Neural cell (in vitro differentiated cells): ENCODE results near the gene AKT1S1. TPM values are rescaled to one million over a fixed set of nuclear protein-coding genes. Genes with fewer than 3 reads are reported as not detected.

Experiments used
- H2AFZ ChIP-seq: fragments of 200-600, 300-800 bp; sonication (generic), shearing (Covaris generic); 2 replicates; pipeline ENCODE4 v1.6.0; 2014; ENCODE audit warnings: low read depth, mild to moderate bottlenecking, antibody characterized with exemption, low read length, moderate library complexity
- H3F3A ChIP-seq: fragments of 200-600 bp; shearing (Covaris generic); 2 replicates; pipeline ENCODE4 v1.6.1; 2016; ENCODE audit warnings: mild to moderate bottlenecking, moderate library complexity, mixed read lengths, antibody characterized with exemption, low read length; ENCODE audit not compliant: insufficient read depth, poor library complexity, severe bottlenecking
- H3K27ac ChIP-seq: fragments of 200-600, 300-800 bp; sonication (generic), shearing (Covaris generic); 2 replicates; pipeline ENCODE4 v1.5.1; 2014; ENCODE audit warnings: mild to moderate bottlenecking, low read length, moderate library complexity
- H3K27me3 ChIP-seq: fragments of 300-800, 200-600 bp; sonication (generic), shearing (Covaris generic); 2 replicates; pipeline ENCODE4 v1.6.0; 2014; ENCODE audit warnings: mild to moderate bottlenecking, low read depth, low read length, moderate library complexity; ENCODE audit not compliant: insufficient read depth
- H3K36me3 ChIP-seq: fragments of 300-800, 200-600 bp; sonication (generic), shearing (Covaris generic); 2 replicates; pipeline ENCODE4 v1.5.1; 2014; ENCODE audit warnings: mild to moderate bottlenecking, antibody characterized with exemption, low read length, moderate library complexity; ENCODE audit not compliant: insufficient read depth
- H3K4me2 ChIP-seq: fragments of 300-800, 200-600 bp; sonication (generic), shearing (Covaris generic); 2 replicates; pipeline ENCODE4 v1.6.0; 2014; ENCODE audit warnings: mild to moderate bottlenecking, low read length
- H3K4me3 ChIP-seq: fragments of 300-800, 200-600 bp; sonication (generic), shearing (Covaris generic); 2 replicates; pipeline ENCODE4 v1.5.1; 2014; ENCODE audit warnings: mild to moderate bottlenecking, low read length, moderate library complexity
- H3K79me2 ChIP-seq: fragments of 200-600 bp; shearing (Covaris generic); replicated peaks from 2 replicates; pipeline ENCODE4 v1.6.0; 2014; ENCODE audit warnings: mild to moderate bottlenecking, low read length, moderate library complexity; ENCODE audit not compliant: insufficient read depth
- H3K9ac ChIP-seq: fragments of 300-800, 200-600 bp; sonication (generic), shearing (Covaris generic); 2 replicates; pipeline ENCODE4 v1.6.1; 2016; ENCODE audit warnings: mild to moderate bottlenecking, low read length, mixed read lengths
- H3K9me2 ChIP-seq: fragments of 200-600 bp; shearing (Covaris generic); 2 replicates; pipeline ENCODE4 v1.6.1; 2016; ENCODE audit warnings: mild to moderate bottlenecking, low read length, mixed read lengths; ENCODE audit not compliant: insufficient read depth
- H3K9me3 ChIP-seq: fragments of 200-600, 300-800 bp; sonication (generic), shearing (Covaris generic); 2 replicates; pipeline ENCODE4 v1.6.1; 2016; ENCODE audit warnings: mild to moderate bottlenecking, mixed run types, low read length, moderate library complexity, mixed read lengths
- H4K20me1 ChIP-seq: fragments of 200-600 bp; shearing (Covaris generic); 2 replicates; pipeline ENCODE4 v1.6.1; 2016; ENCODE audit warnings: mild to moderate bottlenecking, mixed run types; ENCODE audit not compliant: insufficient read depth
- EP300 ChIP-seq: fragments of 450-650 bp; conservative IDR thresholded peaks from 2 replicates; pipeline ENCODE4 v1.6.1; 2014; ENCODE audit warnings: antibody characterized with exemption, mild to moderate bottlenecking, moderate library complexity; ENCODE audit not compliant: poor library complexity, severe bottlenecking
- EZH2 ChIP-seq: fragments of 200-600, 300-800 bp; shearing (Covaris generic), sonication (generic); IDR thresholded peaks from 2 replicates; pipeline ENCODE4 v1.6.1; 2014; ENCODE audit warnings: antibody characterized with exemption, low read length, borderline replicate concordance, mild to moderate bottlenecking; ENCODE audit not compliant: insufficient read depth, poor library complexity, severe bottlenecking
- MXI1 ChIP-seq: fragments of 450-650 bp; conservative IDR thresholded peaks from 2 replicates; pipeline ENCODE4 v1.6.1; 2014; ENCODE audit warnings: antibody characterized with exemption, mild to moderate bottlenecking; ENCODE audit not compliant: poor library complexity, severe bottlenecking
- POLR2AphosphoS5 ChIP-seq: IDR thresholded peaks from 2 replicates; pipeline ENCODE4 v1.6.1; 2012
- RAD21 ChIP-seq: fragments of 450-650 bp; conservative IDR thresholded peaks from 2 replicates; pipeline ENCODE4 v1.6.1; 2014; ENCODE audit warnings: antibody characterized with exemption, mild to moderate bottlenecking, moderate library complexity
- SMC3 ChIP-seq: fragments of 450-650 bp; conservative IDR thresholded peaks from 2 replicates; pipeline ENCODE4 v1.6.1; 2014; ENCODE audit warnings: antibody characterized with exemption, mild to moderate bottlenecking, moderate library complexity; ENCODE audit not compliant: poor library complexity
- TAF1 ChIP-seq: IDR thresholded peaks from 2 replicates; pipeline ENCODE4 v1.6.1; 2012; ENCODE audit warnings: low read depth
- polyA plus RNA-seq: library from polyadenylated mRNA; depleted of rRNA; stranded (reverse); fragments of >200 nt; gene quantifications from 2 replicates; pipeline ENCODE4 v1.2.3, GENCODE V29; 2014
- TF ChIP-seq, protein P1 (sequence below): fragments of 450-650 bp; IDR thresholded peaks from 2 replicates; pipeline ENCODE4 v1.5.1; 2014; ENCODE audit warnings: antibody characterized with exemption, mild to moderate bottlenecking, moderate library complexity; ENCODE audit not compliant: poor library complexity, severe bottlenecking
- TF ChIP-seq, protein P2 (sequence below): IDR thresholded peaks from 2 replicates; pipeline ENCODE4 v1.6.1; 2012; ENCODE audit warnings: borderline replicate concordance

The AKT1S1 gene
- polyA plus RNA-seq, 1 donor from 2014 or later = 4.8 TPM

GRCh38 chr19:49873129-49873521 is 4.0 kb downstream of the AKT1S1 start:
- H2AFZ ChIP-seq = no peak overlapping the region
- H3K27me3 ChIP-seq = no peaks in the 10 kb centered on the region
- H3K4me2 ChIP-seq = no peak overlapping the region
- no peak overlapping the region for H3K9ac ChIP-seq
- TF ChIP-seq EP300 (no peak), POLR2AphosphoS5 (no peak), MXI1 (no peak), RAD21 (no peak), TAF1 (no peak), EZH2 (no peak), SMC3 (no peak)
- TF ChIP-seq, protein P1, sequence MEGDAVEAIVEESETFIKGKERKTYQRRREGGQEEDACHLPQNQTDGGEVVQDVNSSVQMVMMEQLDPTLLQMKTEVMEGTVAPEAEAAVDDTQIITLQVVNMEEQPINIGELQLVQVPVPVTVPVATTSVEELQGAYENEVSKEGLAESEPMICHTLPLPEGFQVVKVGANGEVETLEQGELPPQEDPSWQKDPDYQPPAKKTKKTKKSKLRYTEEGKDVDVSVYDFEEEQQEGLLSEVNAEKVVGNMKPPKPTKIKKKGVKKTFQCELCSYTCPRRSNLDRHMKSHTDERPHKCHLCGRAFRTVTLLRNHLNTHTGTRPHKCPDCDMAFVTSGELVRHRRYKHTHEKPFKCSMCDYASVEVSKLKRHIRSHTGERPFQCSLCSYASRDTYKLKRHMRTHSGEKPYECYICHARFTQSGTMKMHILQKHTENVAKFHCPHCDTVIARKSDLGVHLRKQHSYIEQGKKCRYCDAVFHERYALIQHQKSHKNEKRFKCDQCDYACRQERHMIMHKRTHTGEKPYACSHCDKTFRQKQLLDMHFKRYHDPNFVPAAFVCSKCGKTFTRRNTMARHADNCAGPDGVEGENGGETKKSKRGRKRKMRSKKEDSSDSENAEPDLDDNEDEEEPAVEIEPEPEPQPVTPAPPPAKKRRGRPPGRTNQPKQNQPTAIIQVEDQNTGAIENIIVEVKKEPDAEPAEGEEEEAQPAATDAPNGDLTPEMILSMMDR = no peak
- TF ChIP-seq, protein P2, sequence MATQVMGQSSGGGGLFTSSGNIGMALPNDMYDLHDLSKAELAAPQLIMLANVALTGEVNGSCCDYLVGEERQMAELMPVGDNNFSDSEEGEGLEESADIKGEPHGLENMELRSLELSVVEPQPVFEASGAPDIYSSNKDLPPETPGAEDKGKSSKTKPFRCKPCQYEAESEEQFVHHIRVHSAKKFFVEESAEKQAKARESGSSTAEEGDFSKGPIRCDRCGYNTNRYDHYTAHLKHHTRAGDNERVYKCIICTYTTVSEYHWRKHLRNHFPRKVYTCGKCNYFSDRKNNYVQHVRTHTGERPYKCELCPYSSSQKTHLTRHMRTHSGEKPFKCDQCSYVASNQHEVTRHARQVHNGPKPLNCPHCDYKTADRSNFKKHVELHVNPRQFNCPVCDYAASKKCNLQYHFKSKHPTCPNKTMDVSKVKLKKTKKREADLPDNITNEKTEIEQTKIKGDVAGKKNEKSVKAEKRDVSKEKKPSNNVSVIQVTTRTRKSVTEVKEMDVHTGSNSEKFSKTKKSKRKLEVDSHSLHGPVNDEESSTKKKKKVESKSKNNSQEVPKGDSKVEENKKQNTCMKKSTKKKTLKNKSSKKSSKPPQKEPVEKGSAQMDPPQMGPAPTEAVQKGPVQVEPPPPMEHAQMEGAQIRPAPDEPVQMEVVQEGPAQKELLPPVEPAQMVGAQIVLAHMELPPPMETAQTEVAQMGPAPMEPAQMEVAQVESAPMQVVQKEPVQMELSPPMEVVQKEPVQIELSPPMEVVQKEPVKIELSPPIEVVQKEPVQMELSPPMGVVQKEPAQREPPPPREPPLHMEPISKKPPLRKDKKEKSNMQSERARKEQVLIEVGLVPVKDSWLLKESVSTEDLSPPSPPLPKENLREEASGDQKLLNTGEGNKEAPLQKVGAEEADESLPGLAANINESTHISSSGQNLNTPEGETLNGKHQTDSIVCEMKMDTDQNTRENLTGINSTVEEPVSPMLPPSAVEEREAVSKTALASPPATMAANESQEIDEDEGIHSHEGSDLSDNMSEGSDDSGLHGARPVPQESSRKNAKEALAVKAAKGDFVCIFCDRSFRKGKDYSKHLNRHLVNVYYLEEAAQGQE = no peak
- H3K4me3 ChIP-seq = no peak overlapping the region
- H3K9me2 ChIP-seq = no peaks in the 10 kb centered on the region
- H3K79me2 ChIP-seq = peaks cover 14% of the 10 kb centered on the region
- no peaks in the 10 kb centered on the region for H4K20me1 ChIP-seq
- no peaks in the 10 kb centered on the region for H3K9me3 ChIP-seq
- H3F3A ChIP-seq = no peaks in the 10 kb centered on the region
- H3K27ac ChIP-seq = no peak overlapping the region
- H3K36me3 ChIP-seq = no peaks in the 10 kb centered on the region

GRCh38 chr19:49872245-49873128 is 4.7 kb downstream of the AKT1S1 start:
- no peaks in the 10 kb centered on the region for H3K9me2 ChIP-seq
- H3K27ac ChIP-seq = no peak overlapping the region
- no peaks in the 10 kb centered on the region for H3K36me3 ChIP-seq

More at GRCh38 chr19:49872245-49873128, 4.7 kb downstream of the AKT1S1 start:
- no peaks in the 10 kb centered on the region for H3K27me3 ChIP-seq
- peaks cover 14% of the 10 kb centered on the region for H3K79me2 ChIP-seq
- no peaks in the 10 kb centered on the region for H3F3A ChIP-seq
- H2AFZ ChIP-seq = no peak overlapping the region
- no peaks in the 10 kb centered on the region for H3K9me3 ChIP-seq
- no peak for TF ChIP-seq RAD21
- TF ChIP-seq SMC3 = no peak
- no peak for TF ChIP-seq MXI1
- no peak for TF ChIP-seq TAF1
- TF ChIP-seq, protein P2 = no peak
- TF ChIP-seq, protein P1 = no peak
- TF ChIP-seq EP300 = no peak
- no peak for TF ChIP-seq EZH2
- no peak for TF ChIP-seq POLR2AphosphoS5
- no peak overlapping the region for H3K4me3 ChIP-seq
- H4K20me1 ChIP-seq = no peaks in the 10 kb centered on the region
- H3K9ac ChIP-seq = no peak overlapping the region
- H3K4me2 ChIP-seq = no peak overlapping the region
